LHCN-M2 (cell line): ENCODE results near the gene HYDIN. TPM values are rescaled to one million over a fixed set of nuclear protein-coding genes. Genes with fewer than 3 reads are reported as not detected.

Experiments
- DNase-seq: peaks from one replicate; pipeline ENCODE4 v3.0.0-alpha.2; 2012; ENCODE audit warnings: low read depth
- polyA plus RNA-seq: library from polyadenylated mRNA; unstranded; fragments of >200 nt; gene quantifications from one replicate; pipeline ENCODE4 v1.2.1, GENCODE V29; 2012; ENCODE audit warnings: missing spikeins
- total RNA-seq: library from RNA; depleted of rRNA; stranded (reverse); fragments of >200 nt; gene quantifications from 2 replicates; pipeline ENCODE4 v1.2.3, GENCODE V29; 2014; rRNA removed

Gene HYDIN
- total RNA-seq, result under 0.01 TPM in 1 of 2 replicates, not detected in the other
- 0.10 TPM for polyA plus RNA-seq

GRCh38 chr16:71230122-71230845, at the start of gene HYDIN:
HYDIN (minus strand) TSS chr16:71230722; CDS start chr16:71186895, 43,827 bp downstream.
- peak; percentile 24 for DNase-seq

GRCh38 chr16:71276589-71277334, 46.2 kb upstream of the HYDIN start:
- DNase-seq, result no peak

- no peak for DNase-seq
These were observed 42.9 kb upstream of the HYDIN start for GRCh38 chr16:71273384-71273783.

GRCh38 chr16:71264299-71264698, 33.8 kb upstream of the HYDIN start:
- DNase-seq, result no peak

GRCh38 chr16:71263582-71263981, 33.1 kb upstream of the HYDIN start:
- no peak for DNase-seq

- no peak for DNase-seq
These were observed 31.9 kb upstream of the HYDIN start for GRCh38 chr16:71262391-71262790.

DNA sequence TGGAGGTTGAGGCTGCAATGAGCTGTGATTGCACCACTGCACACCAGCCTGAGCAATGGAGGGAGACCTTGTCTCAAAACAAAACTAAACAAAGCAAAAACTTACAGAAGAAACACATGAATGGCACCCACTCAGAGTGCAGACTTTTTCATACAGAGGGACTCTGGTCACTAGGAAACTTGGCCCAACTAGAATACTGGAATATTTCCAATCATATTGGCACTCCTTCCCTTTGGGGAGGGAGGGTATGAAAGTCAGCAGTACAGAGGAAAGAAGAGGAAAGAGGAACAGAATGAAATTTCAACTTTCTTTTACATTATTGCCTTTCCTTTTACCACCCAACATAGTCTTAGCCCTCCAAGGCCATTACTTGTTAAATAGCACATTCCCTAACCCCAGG, 30.5 kb upstream of the HYDIN start:
- no peak for DNase-seq

- DNase-seq, result no peak
These were observed 28.6 kb upstream of the HYDIN start for GRCh38 chr16:71259086-71259485.

- DNase-seq, result peak; percentile 11
These were observed 27.9 kb upstream of the HYDIN start for GRCh38 chr16:71258372-71258771.

GRCh38 chr16:71257768-71258167, 27.2 kb upstream of the HYDIN start:
- no peak for DNase-seq

DNA sequence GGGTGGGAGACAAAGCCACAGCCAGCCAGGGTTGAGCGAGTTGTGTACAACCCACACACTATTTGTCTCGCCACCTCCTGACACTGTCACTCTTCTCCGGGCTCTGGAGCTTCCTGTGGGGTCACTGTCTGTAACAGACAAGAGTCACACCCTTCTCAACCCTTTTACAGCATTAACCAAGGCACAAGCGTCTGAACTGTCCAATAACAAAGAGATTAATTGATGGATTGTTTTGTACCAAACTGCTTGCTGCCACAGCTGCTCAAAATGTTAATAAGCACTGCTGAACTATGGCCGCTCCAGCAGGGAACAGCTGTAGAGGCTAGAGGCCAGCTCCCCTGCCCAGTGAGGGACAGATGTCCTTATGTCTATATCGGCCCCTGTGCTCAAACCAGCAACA, 25.2 kb upstream of the HYDIN start:
- DNase-seq, result peak; percentile 68

- DNase-seq, result no peak
These were observed 24.5 kb upstream of the HYDIN start for GRCh38 chr16:71254832-71255525.

DNA sequence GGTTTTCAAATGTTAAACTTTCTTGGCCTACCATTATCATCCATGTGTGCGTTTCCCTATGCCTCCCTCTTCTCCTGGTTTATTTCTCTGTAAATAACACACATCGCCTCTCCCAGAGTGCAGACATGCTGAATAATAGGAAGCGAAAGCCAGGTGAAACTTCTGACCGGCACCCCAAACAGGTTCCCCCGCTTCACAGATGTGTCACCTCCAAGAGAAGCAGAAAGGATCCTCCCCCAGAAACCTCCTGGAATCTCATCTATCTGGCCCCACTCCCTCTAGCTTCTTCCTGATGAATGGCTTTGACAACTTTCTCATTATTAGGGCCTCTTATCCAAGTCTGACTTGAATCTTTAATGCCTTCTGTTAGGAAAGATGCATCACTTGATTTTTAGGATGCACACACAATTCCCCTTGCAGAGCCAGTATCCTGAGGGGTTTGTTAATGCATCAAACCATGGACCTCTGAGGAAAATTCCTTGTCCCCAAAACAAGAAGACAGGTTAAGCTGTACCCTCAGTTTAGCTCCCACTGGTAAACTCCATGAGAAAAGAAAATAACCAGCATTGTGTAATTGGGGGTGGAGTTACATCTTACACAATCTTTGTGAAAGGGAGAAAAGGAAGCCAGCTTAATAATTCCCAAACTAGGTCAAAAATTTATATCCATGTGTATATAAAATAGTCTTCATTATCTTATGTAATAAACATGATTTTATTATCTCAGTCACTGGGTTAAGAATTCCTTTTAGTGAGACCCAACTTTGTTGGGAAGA, 20.1 kb upstream of the HYDIN start:
- DNase-seq, result no peak

- no peak for DNase-seq
These were observed 18.9 kb upstream of the HYDIN start for GRCh38 chr16:71249399-71249798.

GRCh38 chr16:71247478-71247877, 17.0 kb upstream of the HYDIN start:
- no peak for DNase-seq

DNA sequence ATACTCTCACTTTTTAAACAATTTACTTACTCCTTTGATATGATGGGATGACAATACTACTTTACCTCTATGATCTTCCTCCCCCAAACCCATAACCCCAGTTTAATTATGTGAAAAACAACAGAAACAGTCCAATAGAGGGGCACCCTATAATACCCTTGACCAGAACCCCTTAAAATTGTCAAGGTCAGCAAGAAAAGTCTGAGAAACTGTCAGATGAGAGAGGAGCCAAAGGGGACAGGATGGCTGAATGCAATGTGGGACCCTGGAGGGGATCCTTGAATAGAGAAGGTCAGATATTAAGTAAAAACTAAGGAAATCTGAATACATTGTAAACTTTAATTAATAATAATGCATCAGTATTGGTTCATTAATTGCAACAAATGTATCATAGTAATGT, 15.8 kb upstream of the HYDIN start:
- DNase-seq, result no peak

GRCh38 chr16:71244521-71244920, 14.0 kb upstream of the HYDIN start:
- DNase-seq, result no peak

DNA sequence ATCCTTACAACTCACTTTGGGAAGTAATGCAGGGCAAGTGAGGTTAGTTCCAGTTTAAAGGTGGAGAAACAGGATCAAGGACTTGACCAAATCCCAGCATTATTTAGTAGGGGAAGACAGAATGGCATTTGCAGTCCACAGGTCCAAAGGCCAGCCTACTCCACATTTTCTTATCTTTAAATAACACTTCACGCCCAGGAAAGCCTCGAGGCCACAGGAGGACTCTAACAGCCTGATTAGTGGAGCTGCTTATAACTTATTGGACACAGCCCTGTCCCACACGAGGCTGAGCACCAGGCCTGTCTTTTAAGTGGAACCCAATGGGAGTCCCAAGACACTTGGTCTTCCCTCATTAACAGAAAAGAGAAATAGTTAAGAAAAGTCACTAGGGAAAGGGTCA, 12.1 kb upstream of the HYDIN start:
- no peak for DNase-seq

DNA sequence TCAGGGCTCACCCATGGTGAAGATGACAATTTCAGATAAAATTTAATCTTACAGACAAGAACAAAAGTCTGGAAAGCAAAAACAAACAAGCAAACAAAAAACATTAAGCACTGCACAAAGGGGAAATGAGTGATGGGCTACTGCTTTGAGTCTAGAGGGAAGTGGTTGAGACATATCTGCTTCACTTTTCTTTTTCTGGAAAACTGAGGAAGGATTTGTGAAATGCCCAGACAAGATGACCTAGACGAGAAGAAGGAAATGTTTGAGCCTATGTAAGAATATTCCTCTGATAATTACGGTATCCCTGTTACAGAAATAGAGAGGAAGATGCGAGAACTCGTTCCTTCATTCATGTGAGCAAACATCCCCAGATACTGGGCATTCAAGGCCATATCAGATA, 11.5 kb upstream of the HYDIN start:
- DNase-seq, result no peak

GRCh38 chr16:71229344-71229743, 1.2 kb downstream of the HYDIN start:
- no peak for DNase-seq

- DNase-seq, result no peak
These were observed 4.0 kb downstream of the HYDIN start for GRCh38 chr16:71226229-71227141.
